GM10266 (cell line): ENCODE measurements around the gene PES1.
A peak's percentile ranks its signal among the peaks of the same experiment; 100 is the strongest.
"Not testable (repeated sequence)": the region's sequence is repeated elsewhere in the genome, so short reads cannot be mapped to it uniquely, and the experiment has no call there.

Source experiments
- DNase-seq: peaks from one replicate; pipeline ENCODE4 v3.0.0; 2012; ENCODE audit errors: extremely low spot score
- CTCF ChIP-seq: IDR thresholded peaks from 2 replicates; pipeline ENCODE4 v1.5.1; 2012; ENCODE audit warnings: mild to moderate bottlenecking, low read depth; ENCODE audit not compliant: control insufficient read depth, insufficient read depth; ENCODE audit errors: missing control alignments

The PES1 gene

GRCh38 chr22:30573594-30574094 lies 18.1 kb downstream of the PES1 start:
- peak; percentile 33 for DNase-seq

GRCh38 chr22:30572840-30573593 lies 18.7 kb downstream of the PES1 start:
- no peak for TF ChIP-seq CTCF
- DNase-seq = no peak

More at GRCh38 chr22:30573594-30574094, 18.1 kb downstream of the PES1 start:
- TF ChIP-seq CTCF = no peak

GRCh38 chr22:30572210-30572609 lies 19.5 kb downstream of the PES1 start:
- DNase-seq = no peak
- TF ChIP-seq CTCF = no peak

- TF ChIP-seq CTCF = no peak
- no peak for DNase-seq
Measured at GRCh38 chr22:30569674-30570202, 22.0 kb downstream of the PES1 start.

- no peak for DNase-seq
- no peak for TF ChIP-seq CTCF
Measured at GRCh38 chr22:30568137-30568805, 23.4 kb downstream of the PES1 start.

GRCh38 chr22:30567277-30567676 lies 24.4 kb downstream of the PES1 start:
- not testable (repeated sequence) for DNase-seq

- TF ChIP-seq CTCF = no peak
- no peak for DNase-seq
Measured at GRCh38 chr22:30566125-30566524, 25.6 kb downstream of the PES1 start.
